Upper lobe of right lung (tissue), 1 donor: ENCODE measurements around the gene EFHD1. TPM values are rescaled to one million over a fixed set of nuclear protein-coding genes. Genes with fewer than 3 reads are reported as not detected.

Source experiments
- ATAC-seq: fragments of 200-7000 bp; cut with Tn5 transposase; one replicate; pipeline ENCODE4 v1.9.1; 2020; ENCODE audit warnings: mild to moderate bottlenecking, moderate library complexity
- DNase-seq: peaks from one replicate; pipeline ENCODE4 v3.0.0-alpha.2; 2020
- H3K27ac ChIP-seq: fragments of 200-600 bp; one replicate; pipeline ENCODE4 v1.8.0; 2022
- H3K27me3 ChIP-seq: fragments of 200-600 bp; one replicate; pipeline ENCODE4 v1.8.0; 2022; ENCODE audit warnings: mild to moderate bottlenecking
- H3K36me3 ChIP-seq: fragments of 200-600 bp; one replicate; pipeline ENCODE4 v1.8.0; 2022
- H3K4me1 ChIP-seq: fragments of 200-600 bp; one replicate; pipeline ENCODE4 v1.8.0; 2022
- H3K4me3 ChIP-seq: fragments of 200-600 bp; one replicate; pipeline ENCODE4 v1.8.0; 2022; ENCODE audit warnings: mild to moderate bottlenecking
- H3K9me3 ChIP-seq: fragments of 200-600 bp; one replicate; pipeline ENCODE4 v1.8.0; 2022
- intact Hi-C: fragments of 100-400 bp; cut with DNase I; formaldehyde crosslinking; loops from one replicate; pipeline ENCODE4 v1.11.0; 2022
- total RNA-seq: library from RNA; stranded (reverse); fragmentation: NEBNext Ultra II Directional; extraction: Animal tissue kit (Norgen Biotek cat#: 25700); gene quantifications from one replicate; pipeline ENCODE4 v1.2.1, GENCODE V29; 2021
- TF ChIP-seq, protein P1 (sequence below): fragments of 200-600 bp; IDR thresholded peaks from one replicate; pipeline ENCODE4 v1.8.0; 2022; ENCODE audit warnings: antibody characterized with exemption
- donor health status: DM: no; HTN: yes; CAD: no; lungs with severe emphysema.

Gene EFHD1
- total RNA-seq, 1 donor from 2014 or later, result 10.7 TPM

DNA sequence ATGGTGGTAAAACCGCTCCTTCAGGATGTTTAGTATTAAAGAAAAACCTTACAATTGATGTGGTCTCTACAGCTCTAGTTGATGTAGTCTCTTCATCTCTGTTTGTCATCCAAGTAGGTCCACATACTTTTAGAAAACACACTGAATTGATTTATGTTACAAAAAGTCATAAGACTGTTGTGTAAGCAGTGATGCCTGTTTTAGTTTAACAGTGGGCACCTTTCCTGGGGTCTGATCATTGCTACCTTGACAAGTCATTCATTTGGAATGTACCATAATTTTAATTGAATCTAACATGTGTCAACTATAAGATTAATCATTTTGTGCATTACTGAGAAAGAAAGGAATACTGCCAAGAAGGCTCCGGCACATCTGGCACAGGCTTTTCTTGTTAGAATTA is 98.1 kb downstream of the EFHD1 start:
- Histone ChIP-seq H3K36me3 (peaks cover 47% of the 10 kb centered on the region), H3K27ac (no peak overlapping the region), H3K4me1 (no peaks in the 10 kb centered on the region), H3K27me3 (no peaks in the 10 kb centered on the region), H3K9me3 (no peaks in the 10 kb centered on the region), H3K4me3 (no peak overlapping the region)
- ATAC-seq (no peak), DNase-seq (no peak)
- TF ChIP-seq, protein P1, sequence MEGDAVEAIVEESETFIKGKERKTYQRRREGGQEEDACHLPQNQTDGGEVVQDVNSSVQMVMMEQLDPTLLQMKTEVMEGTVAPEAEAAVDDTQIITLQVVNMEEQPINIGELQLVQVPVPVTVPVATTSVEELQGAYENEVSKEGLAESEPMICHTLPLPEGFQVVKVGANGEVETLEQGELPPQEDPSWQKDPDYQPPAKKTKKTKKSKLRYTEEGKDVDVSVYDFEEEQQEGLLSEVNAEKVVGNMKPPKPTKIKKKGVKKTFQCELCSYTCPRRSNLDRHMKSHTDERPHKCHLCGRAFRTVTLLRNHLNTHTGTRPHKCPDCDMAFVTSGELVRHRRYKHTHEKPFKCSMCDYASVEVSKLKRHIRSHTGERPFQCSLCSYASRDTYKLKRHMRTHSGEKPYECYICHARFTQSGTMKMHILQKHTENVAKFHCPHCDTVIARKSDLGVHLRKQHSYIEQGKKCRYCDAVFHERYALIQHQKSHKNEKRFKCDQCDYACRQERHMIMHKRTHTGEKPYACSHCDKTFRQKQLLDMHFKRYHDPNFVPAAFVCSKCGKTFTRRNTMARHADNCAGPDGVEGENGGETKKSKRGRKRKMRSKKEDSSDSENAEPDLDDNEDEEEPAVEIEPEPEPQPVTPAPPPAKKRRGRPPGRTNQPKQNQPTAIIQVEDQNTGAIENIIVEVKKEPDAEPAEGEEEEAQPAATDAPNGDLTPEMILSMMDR, result no peak
- intact Hi-C loops, result no loop called here

Other genes starting within 250 kb of the EFHD1 start
- gene ALPG, start 226.8 kb upstream of the EFHD1 start, total RNA-seq, result 0.49 TPM
- gene ALPI, start 177.5 kb upstream of the EFHD1 start, total RNA-seq, result not detected
- not detected for gene ECEL1, start 145.8 kb upstream of the EFHD1 start, total RNA-seq
- gene PRSS56, start 113.2 kb upstream of the EFHD1 start, total RNA-seq, result not detected
- not detected for gene CHRND, start 107.4 kb upstream of the EFHD1 start, total RNA-seq
- gene CHRNG, start 93.9 kb upstream of the EFHD1 start, total RNA-seq, result not detected
- 3.9 TPM for gene TIGD1, start 83.0 kb upstream of the EFHD1 start, total RNA-seq
- 68.0 TPM for gene EIF4E2, start 82.9 kb upstream of the EFHD1 start, total RNA-seq
- gene GIGYF2, start 63.7 kb downstream of the EFHD1 start, total RNA-seq, result 70.5 TPM
- gene KCNJ13, start 143.0 kb downstream of the EFHD1 start, total RNA-seq, result not detected
- 0.96 TPM for gene SNORC, start 236.7 kb downstream of the EFHD1 start, total RNA-seq